ENCODE measurements around the gene MSL2. TPM values are rescaled to one million over a fixed set of nuclear protein-coding genes. Genes with fewer than 3 reads are reported as not detected.

The MSL2 gene
- total and polyA plus RNA-seq, 2 of the 8 experiments (the other 6 are each of a cell fraction or from before 2014, with no cell fraction given): 9.1 to 41.8 TPM

- H2AK5ac ChIP-seq (ENCODE audit: low read depth, low read length): no peak overlapping the region
- no peak overlapping the region for H3K27ac ChIP-seq (ENCODE audit: low read depth, low read length)
- no peak overlapping the region for H2AFZ ChIP-seq (ENCODE audit: low read length)
- H3K4me2 ChIP-seq (ENCODE audit: insufficient read depth in 1 of 2, low read depth in 2 of 2, low read length in 2 of 2): no peak overlapping the region
- H3K14ac ChIP-seq (ENCODE audit: insufficient read length): no peak overlapping the region
- CTCF ChIA-PET (ENCODE audit: partially characterized antibody): interaction anchor here (0.9 to 1.1 kb wide), 2 partner anchors 65 to 739 kb away, joined by 3 read pairs; partner anchors contain the start of gene PCCB
- H2BK20ac ChIP-seq (ENCODE audit: low read length): no peak overlapping the region
- H3K9me3 ChIP-seq (ENCODE audit: insufficient read depth in 2 of 2, low read depth in 1 of 2, low read length in 1 of 2): no peaks in the 10 kb centered on the region
- no peak for FAIRE-seq
- H3K36me3 ChIP-seq (ENCODE audit: control insufficient read depth in 2 of 4, insufficient read depth in 4 of 4, low read length in 3 of 4): no peaks in the 10 kb centered on the region
- H4K5ac ChIP-seq (ENCODE audit: insufficient read length, low read depth, low read length): no peak overlapping the region
- H3K9ac ChIP-seq (replicated peaks in 1 of 4; ENCODE audit: extremely low read depth in 1 of 4, low read depth in 3 of 4, low read length in 3 of 4): no peak overlapping the region
- no peak overlapping the region for H3K4ac ChIP-seq (replicated peaks; ENCODE audit: insufficient read length, low read depth, low read length)
- H3K23me2 ChIP-seq (ENCODE audit: low read depth, low read length): no peaks in the 10 kb centered on the region
- H3K18ac ChIP-seq (ENCODE audit: extremely low read depth, low read length): no peak overlapping the region
- peaks cover 4% of the 10 kb centered on the region; the same call in 1 of the 2 replicates for H3K79me1 ChIP-seq (ENCODE audit: low read depth, low read length)
- no peak overlapping the region for H2BK15ac ChIP-seq (ENCODE audit: low read length)
- no peaks in the 10 kb centered on the region for H3K27me3 ChIP-seq (replicated peaks in 1 of 4; ENCODE audit: control insufficient read depth in 3 of 4, extremely low read depth in 1 of 4, insufficient read depth in 3 of 4, low read length in 3 of 4)
- no peak overlapping the region for H3K56ac ChIP-seq (replicated peaks; ENCODE audit: insufficient read length, low read depth, low read length)
- WGBS, 2 experiments (ENCODE audit: extremely low coverage in 1 of 2, insufficient coverage in 1 of 2, insufficient read length in 1 of 2, insufficient replicate concordance in 2 of 2, low coverage in 1 of 2, low lambda C conversion rate in 2 of 2, missing lambda C conversion rate in 1 of 2): no CpG with 5 or more reads among the region's 2 CpGs
- H2BK5ac ChIP-seq (ENCODE audit: low read depth, low read length): no peak overlapping the region
- H3K4me1 ChIP-seq (replicated peaks in 1 of 4; ENCODE audit: control insufficient read depth in 3 of 4, insufficient read depth in 4 of 4, low read length in 3 of 4): peaks cover 0 to 11% (median 3%) of the 10 kb centered on the region in 4 experiments; a peak in 4 of 7 replicates
- no peak for DNase-seq (ENCODE audit: low read depth in 1 of 2, low spot score in 2 of 2)
- no peak overlapping the region for H4K91ac ChIP-seq (replicated peaks; ENCODE audit: insufficient read length, low read length)
- no peak overlapping the region for H4K8ac ChIP-seq (ENCODE audit: extremely low read depth, insufficient read depth, low read length)
- H2BK12ac ChIP-seq (ENCODE audit: low read depth, low read length): no peak overlapping the region
- H4K20me1 ChIP-seq (replicated peaks in 1 of 2; ENCODE audit: control insufficient read depth in 1 of 2, insufficient read depth in 2 of 2, low read length in 2 of 2): peaks cover 16 to 23% of the 10 kb centered on the region in 2 experiments
- H3K4me3 ChIP-seq (ENCODE audit: extremely low read depth in 1 of 4, insufficient read depth in 2 of 4, low read depth in 3 of 4, low read length in 4 of 4): no peak overlapping the region
- peaks cover 45 to 97% of the 10 kb centered on the region in 2 experiments for H3K79me2 ChIP-seq (ENCODE audit: control insufficient read depth in 1 of 2, insufficient read depth in 2 of 2, low read length in 2 of 2)
- no peak overlapping the region for H3K23ac ChIP-seq (ENCODE audit: insufficient read length)
- POLR2A ChIA-PET (ENCODE audit: partially characterized antibody): interaction anchor here (0.7 to 12.1 kb wide), 2 partner anchors 11 to 276 kb away, joined by 6 to 86 read pairs; partner anchors contain the start of gene MSL2
- no peak overlapping the region for H2BK120ac ChIP-seq (replicated peaks; ENCODE audit: low read depth, low read length)
- TF ChIP-seq KDM1A (IDR thresholded peaks at IDR 0.05; ENCODE audit: borderline replicate concordance, low read length): no peak
- TF ChIP-seq KDM5A (IDR thresholded peaks at IDR 0.05; ENCODE audit: low read length): no peak
- no peak for TF ChIP-seq ATF2 (IDR thresholded peaks at IDR 0.05; ENCODE audit: low read length)
- no peak for TF ChIP-seq SIN3A (conservative IDR thresholded peaks at IDR 0.05 in 1 of 2, IDR thresholded peaks at IDR 0.05 in 1 of 2; ENCODE audit: low read depth in 1 of 2, low read length in 2 of 2)
- no peak for TF ChIP-seq MAFK (IDR thresholded peaks at IDR 0.05; ENCODE audit: low read depth, low read length)
- no peak for TF ChIP-seq BRCA1 (IDR thresholded peaks at IDR 0.05; ENCODE audit: low read depth, low read length)
- no peak for TF ChIP-seq PHF8 (conservative IDR thresholded peaks at IDR 0.05; ENCODE audit: low read depth, low read length)
- TF ChIP-seq GABPA (IDR thresholded peaks at IDR 0.05; ENCODE audit: borderline replicate concordance, insufficient read depth, low read length): no peak
- no peak for TF ChIP-seq SIRT6 (IDR thresholded peaks at IDR 0.05; ENCODE audit: low read length)
- TF ChIP-seq TCF12 (IDR thresholded peaks at IDR 0.05; ENCODE audit: low read depth, low read length): no peak
- TF ChIP-seq BCL11A (IDR thresholded peaks at IDR 0.05; ENCODE audit: low read depth in 2 of 2, low read length in 2 of 2): no peak
- no peak for TF ChIP-seq SUZ12 (IDR thresholded peaks at IDR 0.05; ENCODE audit: low read length)
- TF ChIP-seq GTF2F1 (IDR thresholded peaks at IDR 0.05; ENCODE audit: borderline replicate concordance, low read depth, low read length): no peak
Measured at GRCh38 chr3:136184703-136185102, 11.4 kb downstream of the MSL2 start.
